HG03066 (cell line): ENCODE results near the gene CEP128.

ENCODE experiments used
- ATAC-seq: cut with Tn5 transposase; IDR thresholded peaks from one replicate; pipeline ENCODE4 v1.9.1; 2021; ENCODE audit warnings: low read depth; ENCODE audit not compliant: unreplicated experiment

Gene CEP128

GRCh38 chr14:80498533-80498932 lies 443.0 kb downstream of the CEP128 start:
- no peak for ATAC-seq

- no peak for ATAC-seq
Observed at GRCh38 chr14:80496090-80496489, 445.4 kb downstream of the CEP128 start.

DNA sequence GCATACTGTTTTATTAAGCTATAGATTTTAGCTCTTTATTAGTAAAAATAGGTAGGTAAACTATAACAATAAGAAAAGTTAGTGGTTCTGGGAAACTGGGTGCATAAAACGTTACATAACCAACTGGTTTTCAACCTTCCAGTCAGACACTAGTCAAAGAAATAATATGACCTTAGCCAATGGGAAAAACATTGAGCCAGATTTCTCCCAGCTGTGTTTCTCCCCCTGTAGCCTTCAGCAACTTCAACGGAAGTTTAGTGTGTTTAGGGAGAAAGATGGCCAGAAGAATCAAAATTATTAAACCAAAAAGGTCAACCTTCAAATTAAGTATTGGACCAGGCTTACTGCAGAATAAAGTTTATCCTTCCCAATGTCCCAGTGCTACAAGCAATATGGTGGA lies 446.8 kb downstream of the CEP128 start:
- no peak for ATAC-seq

- ATAC-seq: no peak
Observed at GRCh38 chr14:80493620-80494019, 447.9 kb downstream of the CEP128 start.

DNA sequence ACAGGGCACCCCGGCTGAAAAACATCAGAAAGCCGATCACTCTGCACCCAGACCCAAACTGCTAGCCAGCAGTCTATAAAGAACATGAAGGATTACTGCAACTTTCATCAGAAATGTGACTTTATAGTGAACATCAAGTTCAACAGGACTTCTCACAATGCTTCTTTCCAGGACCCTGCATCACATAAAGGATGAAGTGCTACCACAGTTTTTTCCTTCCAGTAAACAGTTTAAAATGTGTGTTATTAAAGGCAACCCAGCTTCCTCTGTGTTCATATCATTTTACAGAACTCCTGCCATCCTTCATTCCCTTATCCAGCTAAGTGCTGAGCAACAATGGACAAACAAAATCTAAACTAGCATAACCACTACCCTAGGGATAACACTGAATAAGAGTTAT lies 449.9 kb downstream of the CEP128 start:
- no peak for ATAC-seq

DNA sequence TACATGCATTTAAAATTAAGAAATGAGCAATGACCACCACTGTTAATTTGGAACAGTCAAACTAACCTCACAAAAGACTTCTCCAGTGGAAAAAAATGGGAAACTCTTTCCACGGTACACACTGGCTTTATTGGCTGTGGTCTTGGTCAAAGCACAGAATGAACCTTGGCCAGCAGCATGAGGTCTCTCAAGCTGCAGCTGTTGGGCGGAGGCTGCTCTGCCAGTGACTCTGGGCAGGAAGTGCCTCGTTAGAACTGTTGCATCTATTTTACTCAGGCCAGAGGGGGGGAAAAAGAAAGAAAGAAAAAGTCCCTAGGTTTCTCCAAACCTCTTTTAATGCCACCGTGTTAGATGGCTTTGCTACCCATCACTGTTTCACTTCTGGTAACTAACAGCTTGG lies 450.4 kb downstream of the CEP128 start:
- ATAC-seq: no peak

- no peak for ATAC-seq
Observed at GRCh38 chr14:80489513-80489912, 452.0 kb downstream of the CEP128 start.

DNA sequence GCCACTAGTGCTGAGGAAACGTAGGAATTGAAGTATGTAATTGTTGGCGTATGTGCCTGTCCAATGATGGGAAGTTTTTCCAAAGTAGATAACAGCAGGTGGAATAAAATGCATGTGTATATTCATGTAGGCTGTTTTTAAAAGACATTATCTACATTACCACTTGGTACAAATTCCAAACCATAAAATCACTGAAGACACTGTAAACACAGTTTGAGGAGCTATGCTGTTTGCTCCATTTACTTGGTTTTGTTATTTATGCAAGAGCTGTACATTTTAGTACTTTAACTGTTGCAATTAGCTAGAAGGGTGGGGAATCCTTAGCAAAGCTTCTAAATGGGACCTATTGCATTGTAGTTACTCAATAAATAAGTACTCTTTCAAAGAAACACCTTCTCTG lies 455.8 kb downstream of the CEP128 start:
- ATAC-seq: no peak

- no peak for ATAC-seq
Observed at GRCh38 chr14:80483331-80483730, 458.2 kb downstream of the CEP128 start.

DNA sequence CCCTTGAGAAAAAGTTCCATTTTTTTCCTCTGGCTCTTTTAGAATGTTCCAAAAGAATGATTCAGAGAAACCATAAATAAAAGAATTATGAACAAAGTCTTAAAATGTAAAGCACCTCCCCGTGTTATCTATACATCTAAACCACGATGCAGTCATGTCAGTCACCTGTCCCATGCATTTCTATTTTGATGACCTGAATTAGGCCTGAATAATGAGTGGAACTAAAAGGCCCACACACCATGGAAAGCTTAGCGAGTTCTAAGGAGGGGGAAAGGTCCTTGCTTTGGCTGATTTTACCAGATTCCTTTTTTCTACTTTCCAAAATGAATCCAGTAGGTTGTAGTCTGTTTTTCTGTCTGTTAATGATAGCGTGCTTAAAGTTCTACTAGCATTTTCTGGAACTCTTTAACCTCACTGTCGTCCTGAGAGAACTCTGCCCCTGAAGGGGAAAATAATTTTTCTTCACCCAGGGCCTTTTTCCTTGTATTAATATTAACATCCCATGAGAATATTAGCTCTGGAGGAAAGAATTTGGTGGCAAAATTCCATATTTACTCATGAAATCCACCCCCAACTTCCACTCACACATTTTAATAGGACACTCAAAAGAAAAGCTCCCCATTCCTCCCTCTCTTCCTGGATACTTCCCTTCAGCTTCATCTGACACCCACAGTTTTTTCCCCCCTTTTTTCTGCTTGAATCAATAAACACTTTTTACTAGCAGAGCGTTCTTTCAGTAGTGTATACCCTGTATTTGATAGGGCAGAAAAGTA lies 464.0 kb downstream of the CEP128 start:
- no peak for ATAC-seq

GRCh38 chr14:80475074-80475473 lies 466.5 kb downstream of the CEP128 start:
- ATAC-seq: no peak

- no peak for ATAC-seq
Observed at GRCh38 chr14:80468331-80469122, 473.0 kb downstream of the CEP128 start.

GRCh38 chr14:80465546-80466220 lies 475.9 kb downstream of the CEP128 start:
- no peak for ATAC-seq

- ATAC-seq: no peak
Observed at GRCh38 chr14:80464531-80465149, 476.9 kb downstream of the CEP128 start.

GRCh38 chr14:80456209-80456608 lies 485.3 kb downstream of the CEP128 start:
- ATAC-seq: no peak

GRCh38 chr14:80455031-80455430 lies 486.5 kb downstream of the CEP128 start:
- no peak for ATAC-seq

GRCh38 chr14:80448267-80448666 lies 493.3 kb downstream of the CEP128 start:
- no peak for ATAC-seq

DNA sequence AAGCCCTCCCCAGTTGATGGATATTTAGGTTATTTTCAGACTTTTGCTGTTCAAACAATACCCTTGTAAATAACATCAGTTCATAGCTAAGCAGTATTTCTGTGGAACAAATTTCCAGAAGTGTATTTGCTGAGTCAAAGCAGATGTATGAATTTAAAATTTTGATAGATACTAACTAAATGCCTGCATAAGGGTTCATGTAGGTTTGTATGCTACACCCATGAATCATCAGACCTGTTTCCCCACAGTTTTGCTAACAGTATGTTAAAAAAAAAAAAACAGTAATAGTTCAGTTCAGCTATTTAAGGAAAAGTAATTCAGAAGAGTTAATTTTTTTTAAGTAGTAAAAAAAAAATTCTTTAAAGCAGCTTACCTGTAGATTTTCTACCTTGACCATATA lies 494.1 kb downstream of the CEP128 start:
- ATAC-seq: no peak
